ENCODE measurements around the gene RNF144A.
"Not testable (repeated sequence)": the region's sequence is repeated elsewhere in the genome, so short reads cannot be mapped to it uniquely, and the experiment has no call there.

The RNF144A gene

GRCh38 chr2:6927753-6928152 lies 10.5 kb downstream of the RNF144A start:
- DNase-seq: no peak

GRCh38 chr2:6928452-6928851 lies 11.2 kb downstream of the RNF144A start:
- DNase-seq: no peak

- DNase-seq: no peak
Observed at GRCh38 chr2:6929196-6929819, 12.1 kb downstream of the RNF144A start.

DNA sequence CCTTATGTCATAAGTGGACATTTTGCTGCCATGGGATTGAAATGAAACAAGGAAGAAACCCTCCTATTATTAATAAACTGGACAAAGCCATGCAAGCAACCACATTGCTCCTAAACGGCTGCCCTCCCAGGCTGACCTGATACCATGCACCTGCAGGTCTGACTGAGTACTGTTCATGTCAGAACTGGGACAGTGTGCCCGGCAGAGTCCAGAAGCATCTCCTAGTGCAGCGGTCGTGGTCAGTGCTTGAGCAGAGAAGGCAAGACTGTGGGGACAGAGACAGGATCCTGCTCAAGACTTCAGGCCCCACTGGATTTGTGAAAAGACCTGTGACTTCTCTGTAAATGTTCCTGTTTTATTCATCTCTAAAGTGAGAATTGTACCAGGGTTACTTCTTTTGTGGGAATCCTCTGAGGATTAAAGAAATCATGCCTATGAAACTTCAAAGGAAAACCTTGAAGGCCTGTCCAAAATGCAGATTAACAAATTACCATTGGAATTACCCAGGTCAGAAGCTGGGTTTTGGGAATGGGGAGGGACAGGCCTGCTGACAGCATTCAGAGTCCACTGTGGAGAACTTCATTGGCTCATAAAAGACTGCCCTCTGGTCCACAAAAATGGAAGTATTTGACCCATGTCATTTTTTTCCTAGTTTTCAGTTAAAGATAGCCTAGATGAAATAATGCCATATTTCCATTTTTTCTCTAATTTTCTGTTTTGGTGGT lies 13.9 kb downstream of the RNF144A start:
- no peak for DNase-seq

- no peak for DNase-seq
Observed at GRCh38 chr2:6931753-6932152, 14.5 kb downstream of the RNF144A start.

DNA sequence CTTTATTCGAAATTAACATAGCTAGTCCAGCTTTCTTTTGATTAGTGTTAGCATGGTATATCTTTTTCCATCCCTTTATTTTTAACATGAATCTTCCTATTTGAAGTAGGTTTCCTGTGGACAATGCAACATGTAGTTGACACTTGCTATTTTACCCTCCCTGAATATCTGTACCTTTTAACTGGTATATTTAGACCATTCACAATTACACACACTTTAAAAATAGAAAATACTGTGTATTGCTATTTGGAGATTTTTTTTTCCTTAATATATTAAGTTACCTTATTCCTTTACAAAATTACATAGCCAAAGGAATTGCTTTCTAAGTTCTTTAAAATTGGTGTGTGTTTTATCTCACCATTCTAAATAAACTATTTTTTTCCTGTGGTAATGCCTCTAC lies 15.0 kb downstream of the RNF144A start:
- DNase-seq: no peak

DNA sequence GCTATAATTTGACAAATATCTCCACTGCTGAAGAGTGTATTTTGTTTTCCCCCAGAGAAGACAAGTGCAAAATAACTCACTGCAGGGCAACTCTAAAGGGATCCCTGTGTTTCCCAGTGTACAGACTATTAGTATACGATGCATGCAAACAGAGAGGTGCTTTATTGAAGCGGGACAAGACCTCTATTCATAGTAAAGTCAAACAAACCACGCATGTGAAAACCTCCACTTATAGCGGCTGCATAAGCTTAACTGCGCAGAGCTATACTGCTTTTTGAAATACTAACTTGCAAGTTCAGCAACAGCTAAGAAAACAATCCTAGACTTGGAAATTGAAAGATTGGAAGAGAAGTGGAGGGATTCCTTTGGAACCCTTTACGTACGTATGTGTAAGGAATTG lies 15.6 kb downstream of the RNF144A start:
- no peak for DNase-seq

DNA sequence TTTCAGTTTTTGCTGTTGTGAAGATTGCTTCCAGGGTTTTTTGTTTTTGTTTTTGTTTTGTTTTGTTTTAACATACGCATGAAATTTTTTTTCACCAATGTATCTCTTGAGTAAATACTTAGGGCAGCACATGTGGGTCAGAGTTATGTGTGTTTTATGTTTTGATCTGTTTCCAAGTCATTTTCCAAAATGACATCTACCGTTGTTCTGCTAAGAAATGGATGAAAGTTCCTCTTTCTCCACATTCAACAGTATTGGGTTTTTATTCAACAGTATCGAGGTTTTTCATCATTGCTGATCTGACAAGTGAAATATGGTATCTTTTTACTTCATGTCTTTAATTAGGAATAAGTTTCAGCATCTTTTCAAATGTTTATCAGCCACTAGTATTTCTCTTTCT lies 16.7 kb downstream of the RNF144A start:
- no peak for DNase-seq

DNA sequence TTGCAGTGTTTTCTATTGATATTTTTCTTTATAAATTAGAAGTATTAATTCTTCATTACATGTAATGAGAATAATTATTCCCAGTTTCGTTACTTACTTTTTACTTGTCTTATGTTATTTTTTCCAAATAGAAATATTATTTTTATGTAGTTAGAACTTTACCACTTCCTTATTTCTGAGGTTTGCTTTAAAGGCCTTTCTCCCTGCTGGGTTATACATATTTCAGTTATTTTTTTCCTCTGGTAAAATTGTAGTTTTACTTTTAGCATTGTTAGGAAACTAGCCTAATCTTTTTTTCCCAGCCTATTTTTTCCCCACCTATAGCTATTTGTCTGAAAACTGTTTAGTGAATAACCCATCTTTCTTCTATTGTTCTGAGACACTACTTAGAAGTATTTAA lies 17.1 kb downstream of the RNF144A start:
- no peak for DNase-seq

DNA sequence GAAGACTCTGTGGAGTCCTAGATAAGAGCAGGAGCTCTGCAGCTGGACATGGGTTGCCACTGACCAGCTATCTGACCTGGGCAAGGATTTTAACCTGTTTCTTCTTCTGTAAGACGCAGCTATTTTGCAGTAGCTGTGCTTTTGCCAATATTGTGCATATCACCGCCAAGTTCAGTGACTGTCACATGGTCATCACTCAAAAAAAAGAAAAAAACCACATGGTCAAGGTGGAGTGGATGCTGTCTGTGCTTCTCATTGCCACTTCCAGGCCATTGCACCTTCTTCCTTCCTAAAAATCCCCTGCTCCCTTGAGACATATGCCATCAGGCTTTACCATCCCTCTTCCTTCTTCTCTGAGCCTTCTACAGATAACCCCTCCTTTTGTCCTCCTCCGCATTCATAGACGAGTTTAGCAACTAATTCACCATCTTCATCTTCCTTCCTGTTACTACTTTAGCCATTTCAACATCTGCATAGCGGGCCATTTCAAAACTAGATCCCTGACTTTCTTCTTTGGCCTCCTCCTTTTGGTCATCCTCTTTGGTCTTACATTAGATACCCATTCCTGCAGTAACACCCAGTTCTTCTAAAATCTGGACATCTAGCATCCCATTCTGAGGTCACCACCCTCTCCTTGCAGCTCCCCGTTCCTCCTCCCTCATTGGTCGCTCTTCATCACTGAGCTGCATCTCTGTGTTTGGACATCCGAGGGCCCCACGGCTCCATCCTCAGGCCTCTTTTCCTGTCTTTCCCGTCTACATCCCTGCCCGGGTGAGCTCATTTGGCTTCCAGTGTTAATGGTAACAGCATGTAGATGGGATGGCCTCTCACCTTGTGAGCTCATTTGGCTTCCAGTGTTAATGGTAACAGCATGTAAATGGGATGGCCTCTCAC lies 17.8 kb downstream of the RNF144A start:
- DNase-seq: peak in 19 of 56 donors; percentile 24 to 65 (median 40)

DNA sequence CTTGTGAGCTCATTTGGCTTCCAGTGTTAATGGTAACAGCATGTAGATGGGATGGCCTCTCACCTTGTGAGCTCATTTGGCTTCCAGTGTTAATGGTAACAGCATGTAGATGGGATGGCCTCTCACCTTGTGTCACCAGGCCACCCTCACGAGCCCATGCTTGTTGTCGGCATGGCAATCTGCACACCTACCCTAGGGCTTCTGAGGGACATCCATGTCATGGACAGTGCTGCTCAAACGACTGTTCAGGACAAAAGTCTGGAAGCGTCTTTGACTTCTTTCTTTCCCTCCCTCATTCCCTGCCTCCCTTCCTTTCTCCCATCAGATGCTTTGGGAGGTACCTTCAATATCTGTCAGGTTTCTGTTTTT lies 18.4 kb downstream of the RNF144A start:
- not testable (repeated sequence) for DNase-seq

DNA sequence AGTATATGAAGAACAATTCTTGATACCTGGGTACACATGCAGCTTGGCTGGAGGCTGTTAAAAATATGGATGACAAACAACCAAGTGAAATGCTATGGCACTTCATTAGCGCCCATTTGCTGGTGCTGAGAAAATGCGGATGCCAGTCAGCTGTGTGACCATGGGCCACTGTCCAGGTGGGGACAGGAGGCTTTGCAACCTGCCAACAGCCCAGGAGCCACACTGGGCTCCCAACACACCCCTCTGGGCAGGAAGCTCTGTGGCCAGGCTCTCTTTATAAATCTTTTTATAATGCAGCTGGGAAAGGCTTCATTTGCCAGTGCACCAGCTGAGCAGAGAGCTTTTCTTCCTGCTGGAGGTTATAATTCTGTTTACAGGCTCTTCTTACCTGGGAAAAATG lies 19.9 kb downstream of the RNF144A start:
- DNase-seq: no peak

GRCh38 chr2:6937582-6937981 lies 20.4 kb downstream of the RNF144A start:
- no peak for DNase-seq

GRCh38 chr2:6939071-6939470 lies 21.9 kb downstream of the RNF144A start:
- no peak for DNase-seq

GRCh38 chr2:6940820-6941219 lies 23.6 kb downstream of the RNF144A start:
- no peak for DNase-seq

DNA sequence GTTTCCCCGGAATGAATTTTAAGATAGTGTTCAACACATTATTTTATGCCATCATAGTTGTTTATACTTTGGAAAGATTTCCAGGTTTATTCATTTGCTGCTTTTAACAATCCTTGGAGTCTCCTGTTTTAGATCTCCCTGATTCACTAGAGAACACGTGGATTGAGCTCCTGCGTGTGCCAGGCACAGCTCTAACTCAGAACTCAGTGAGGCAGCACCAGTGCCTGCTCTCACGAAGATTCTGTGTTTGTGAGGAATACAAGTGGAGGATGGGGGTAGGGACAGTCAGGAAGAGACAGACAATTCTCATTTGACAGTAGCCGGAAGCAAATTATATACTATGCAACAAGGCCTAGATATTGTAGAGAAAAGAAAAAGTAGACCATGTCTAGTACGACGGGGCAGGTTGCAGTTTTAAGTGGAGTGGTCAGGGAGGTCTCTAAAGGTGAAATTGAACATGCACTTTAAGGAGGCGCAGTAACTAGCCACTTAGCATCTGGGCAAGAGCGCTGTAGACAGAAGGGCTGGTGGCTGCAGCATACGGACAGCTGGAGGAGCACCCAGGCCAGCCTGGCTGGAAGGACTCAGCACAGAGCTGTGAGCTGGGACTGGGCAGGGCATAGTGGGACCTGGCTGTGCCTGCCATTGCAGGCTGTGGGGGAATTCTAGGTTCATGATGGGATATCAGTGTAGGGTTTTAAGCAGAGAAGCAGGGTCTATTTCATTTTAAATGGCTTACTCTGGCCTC lies 24.3 kb downstream of the RNF144A start:
- peak in 4 of 56 donors; percentile 19 to 43 (median 32) for DNase-seq

DNA sequence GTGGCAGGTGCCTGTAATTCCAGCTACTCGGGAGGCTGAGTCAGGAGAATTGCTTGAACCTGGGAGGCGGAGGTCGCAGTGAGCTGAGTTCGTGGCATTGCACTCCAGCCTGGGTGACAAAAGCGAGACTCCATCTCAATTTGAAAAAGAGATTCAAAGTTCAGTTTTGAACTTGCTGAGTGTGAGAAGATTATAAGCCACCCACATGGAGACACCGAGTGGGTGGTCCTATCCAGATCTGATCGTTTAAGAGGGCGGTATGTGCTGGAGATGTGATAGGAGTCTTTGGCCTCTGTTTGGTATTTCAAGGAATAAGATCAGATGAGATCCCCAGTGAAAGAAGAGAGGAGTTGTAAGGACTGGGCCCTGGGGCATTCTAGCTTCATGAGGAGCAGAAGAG lies 25.6 kb downstream of the RNF144A start:
- DNase-seq: peak in 2 of 56 donors; percentile 39 to 54

GRCh38 chr2:6943523-6943922 lies 26.3 kb downstream of the RNF144A start:
- DNase-seq: no peak

- DNase-seq: no peak
Observed at GRCh38 chr2:6943971-6944370, 26.8 kb downstream of the RNF144A start.

DNA sequence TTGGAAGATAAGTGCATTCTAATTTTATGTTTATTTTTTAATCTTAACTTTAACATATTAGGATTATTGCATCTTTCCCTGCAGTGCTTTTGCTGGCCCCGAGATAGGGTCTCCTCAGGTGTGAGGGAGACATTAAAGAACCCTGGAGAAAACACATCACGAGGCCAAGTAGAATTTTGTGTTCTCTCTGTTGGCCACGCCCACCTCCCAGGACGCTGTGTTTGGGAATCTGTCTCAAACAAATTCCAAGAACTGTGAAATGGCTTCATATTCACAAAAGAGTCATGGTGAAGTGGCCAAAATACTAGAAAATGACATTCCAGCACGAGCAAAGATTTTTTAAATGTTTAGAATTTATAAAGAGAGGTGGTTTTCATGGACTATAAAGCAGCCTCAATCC lies 27.3 kb downstream of the RNF144A start:
- DNase-seq: no peak

- no peak for DNase-seq
Observed at GRCh38 chr2:6945087-6945813, 28.0 kb downstream of the RNF144A start.

Data from nucleus accumbens (tissue), 56 donors.